ENCODE measurements around the gene TAS2R5. TPM values are rescaled to one million over a fixed set of nuclear protein-coding genes. Genes with fewer than 3 reads are reported as not detected.
"Not testable (repeated sequence)": the region's sequence is repeated elsewhere in the genome, so short reads cannot be mapped to it uniquely, and the experiment has no call there.

TAS2R5 gene
- polyA plus RNA-seq, 1 experiment: 0.43 TPM

- peaks cover 12% of the 10 kb centered on the region for H3K36me3 ChIP-seq (ENCODE audit: control insufficient read depth, insufficient read depth, low read length)
- no peak for DNase-seq (ENCODE audit: low read depth)
- POLR2A ChIA-PET: no interaction called here
- H3K4me3 ChIP-seq (ENCODE audit: low read depth, low read length): no peak overlapping the region
- TF ChIP-seq, protein P1, sequence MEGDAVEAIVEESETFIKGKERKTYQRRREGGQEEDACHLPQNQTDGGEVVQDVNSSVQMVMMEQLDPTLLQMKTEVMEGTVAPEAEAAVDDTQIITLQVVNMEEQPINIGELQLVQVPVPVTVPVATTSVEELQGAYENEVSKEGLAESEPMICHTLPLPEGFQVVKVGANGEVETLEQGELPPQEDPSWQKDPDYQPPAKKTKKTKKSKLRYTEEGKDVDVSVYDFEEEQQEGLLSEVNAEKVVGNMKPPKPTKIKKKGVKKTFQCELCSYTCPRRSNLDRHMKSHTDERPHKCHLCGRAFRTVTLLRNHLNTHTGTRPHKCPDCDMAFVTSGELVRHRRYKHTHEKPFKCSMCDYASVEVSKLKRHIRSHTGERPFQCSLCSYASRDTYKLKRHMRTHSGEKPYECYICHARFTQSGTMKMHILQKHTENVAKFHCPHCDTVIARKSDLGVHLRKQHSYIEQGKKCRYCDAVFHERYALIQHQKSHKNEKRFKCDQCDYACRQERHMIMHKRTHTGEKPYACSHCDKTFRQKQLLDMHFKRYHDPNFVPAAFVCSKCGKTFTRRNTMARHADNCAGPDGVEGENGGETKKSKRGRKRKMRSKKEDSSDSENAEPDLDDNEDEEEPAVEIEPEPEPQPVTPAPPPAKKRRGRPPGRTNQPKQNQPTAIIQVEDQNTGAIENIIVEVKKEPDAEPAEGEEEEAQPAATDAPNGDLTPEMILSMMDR (IDR thresholded peaks at IDR 0.05; ENCODE audit: insufficient read depth, low read depth, low read length): peak; percentile 45
- CTCF ChIA-PET: interaction anchor here (1.8 kb wide), 1 partner anchor 31 kb away, joined by 6 read pairs; no protein-coding TSS in a partner anchor
- H3K27me3 ChIP-seq (ENCODE audit: control insufficient read depth, insufficient read depth, low read length): no peaks in the 10 kb centered on the region
Measured at GRCh38 chr7:141754939-141755338, 35.1 kb upstream of the TAS2R5 start.

GRCh38 chr7:141763797-141764196, 26.2 kb upstream of the TAS2R5 start, which contains the start of gene TAS2R3:
TSS of gene TAS2R3 (plus strand) at chr7:141764097. CDS start at chr7:141764159, 62 bp downstream.
- ChIA-PET CTCF (interaction anchor here (1.7 kb wide), 1 partner anchor 22 kb away, joined by 5 read pairs; no protein-coding TSS in a partner anchor), POLR2A (no interaction called here)
- Histone ChIP-seq H3K36me3 (ENCODE audit: control insufficient read depth, insufficient read depth, low read length) (peaks cover 2% of the 10 kb centered on the region; the same call in 1 of the 2 replicates), H3K27me3 (ENCODE audit: control insufficient read depth, insufficient read depth, low read length) (no peaks in the 10 kb centered on the region), H3K4me3 (ENCODE audit: low read depth, low read length) (no peak within 1 kb of the TSS)
- no peak for DNase-seq (ENCODE audit: low read depth)
- TF ChIP-seq, protein P1 (IDR thresholded peaks at IDR 0.05; ENCODE audit: insufficient read depth, low read depth, low read length): no peak

GRCh38 chr7:141770083-141770583, 19.9 kb upstream of the TAS2R5 start:
- POLR2A ChIA-PET, CTCF ChIA-PET: not testable (repeated sequence)

DNA sequence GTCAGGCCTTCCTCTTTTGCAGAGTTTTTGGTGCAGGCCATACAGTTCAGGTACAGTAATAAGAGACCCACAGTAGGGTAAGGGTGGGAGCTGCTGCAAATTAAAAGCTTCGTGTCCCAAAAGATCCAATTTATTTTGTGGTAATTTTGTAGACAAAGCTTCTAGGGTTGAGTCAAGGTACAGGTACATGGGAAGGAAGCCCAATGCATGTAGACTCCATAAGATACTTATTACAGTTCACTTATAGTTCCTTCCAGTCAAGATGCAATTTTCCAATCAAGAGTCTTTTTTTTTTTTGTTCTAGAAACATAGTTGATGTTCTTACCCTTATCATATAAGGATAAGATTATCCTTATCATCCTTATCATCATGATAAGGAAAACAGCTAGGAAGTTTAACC, 13.6 kb upstream of the TAS2R5 start, which contains the start of gene TAS2R4:
Gene TAS2R4 (plus strand): TSS at position 301 of the 400 bp plus-strand sequence. CDS start 1,815 bp downstream, outside the sequence.
- ChIA-PET POLR2A (no interaction called here), CTCF (interaction anchor here (1.2 to 2.8 kb wide), 2 partner anchors 10 to 38 kb away, joined by 4 to 15 read pairs; partner anchors contain the start of gene SSBP1)
- H3K27me3 ChIP-seq (ENCODE audit: control insufficient read depth, insufficient read depth, low read length): no peaks in the 10 kb centered on the region
- no peak for DNase-seq (ENCODE audit: low read depth)
- TF ChIP-seq, protein P1 (IDR thresholded peaks at IDR 0.05; ENCODE audit: insufficient read depth, low read depth, low read length): no peak
- no peak within 1 kb of the TSS for H3K4me3 ChIP-seq (ENCODE audit: low read depth, low read length)
- no peaks in the 10 kb centered on the region for H3K36me3 ChIP-seq (ENCODE audit: control insufficient read depth, insufficient read depth, low read length)

More at GRCh38 chr7:141770083-141770583, 19.9 kb upstream of the TAS2R5 start:
- not testable (repeated sequence) for H3K4me3 ChIP-seq (ENCODE audit: low read depth, low read length); H3K27me3 ChIP-seq (ENCODE audit: control insufficient read depth, insufficient read depth, low read length); H3K36me3 ChIP-seq (ENCODE audit: control insufficient read depth, insufficient read depth, low read length); DNase-seq (ENCODE audit: low read depth)

DNA sequence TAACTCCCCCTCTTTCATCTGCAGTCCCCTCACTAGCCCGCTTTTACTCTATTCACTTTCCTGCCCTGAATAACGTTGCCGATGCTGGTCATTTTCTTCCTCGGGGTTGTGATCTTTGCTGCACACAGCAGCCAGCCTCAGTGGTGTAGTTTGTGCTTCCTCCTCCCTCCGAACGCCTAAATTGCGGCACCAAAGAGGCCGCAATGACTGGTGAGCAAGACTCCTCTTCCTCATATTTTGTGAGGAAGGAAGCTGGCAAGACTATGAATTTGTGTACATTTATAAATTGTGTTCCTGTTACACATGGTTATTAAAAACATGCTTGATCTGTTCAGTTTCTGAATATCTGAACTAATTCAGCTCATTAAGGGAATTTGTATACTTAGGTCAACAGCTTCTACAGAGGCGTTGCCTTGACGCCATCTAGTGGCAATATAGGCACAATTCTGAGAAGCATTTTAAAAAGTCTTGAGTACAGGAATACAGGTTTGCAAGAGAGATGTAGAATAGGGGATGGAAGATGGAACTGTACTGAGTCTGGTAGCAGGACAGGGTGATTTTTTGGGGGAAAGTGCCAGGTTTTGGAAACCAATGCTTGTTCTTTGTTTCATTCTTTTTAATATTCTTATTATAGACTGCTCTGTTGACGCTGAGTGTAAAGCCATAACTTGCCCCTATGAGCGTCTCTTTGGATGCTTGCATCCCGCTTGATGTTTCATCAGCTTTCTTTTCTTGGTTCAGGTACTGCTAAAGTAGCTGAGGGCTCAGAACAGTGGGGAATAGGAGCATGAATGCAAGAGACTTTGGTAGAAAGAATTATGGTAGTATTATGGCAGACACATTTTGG, 4.1 kb upstream of the TAS2R5 start:
- TF ChIP-seq, protein P1 (IDR thresholded peaks at IDR 0.05; ENCODE audit: insufficient read depth, low read depth, low read length): peak; percentile 83
- peaks cover 5% of the 10 kb centered on the region; the same call in 1 of the 2 replicates for H3K36me3 ChIP-seq (ENCODE audit: control insufficient read depth, insufficient read depth, low read length)
- ChIA-PET CTCF (interaction anchor here (0.7 to 2.0 kb wide), 14 partner anchors 9 to 140 kb away, joined by 3 to 15 read pairs (median 4); partner anchors contain the start of genes TAS2R3 and TAS2R4), POLR2A (no interaction called here)
- peak; percentile 6 for DNase-seq (ENCODE audit: low read depth)
- H3K27me3 ChIP-seq (ENCODE audit: control insufficient read depth, insufficient read depth, low read length): no peaks in the 10 kb centered on the region
- no peak overlapping the region for H3K4me3 ChIP-seq (ENCODE audit: low read depth, low read length)
